ENCODE data around the gene PTGES2.

The PTGES2 gene

DNA sequence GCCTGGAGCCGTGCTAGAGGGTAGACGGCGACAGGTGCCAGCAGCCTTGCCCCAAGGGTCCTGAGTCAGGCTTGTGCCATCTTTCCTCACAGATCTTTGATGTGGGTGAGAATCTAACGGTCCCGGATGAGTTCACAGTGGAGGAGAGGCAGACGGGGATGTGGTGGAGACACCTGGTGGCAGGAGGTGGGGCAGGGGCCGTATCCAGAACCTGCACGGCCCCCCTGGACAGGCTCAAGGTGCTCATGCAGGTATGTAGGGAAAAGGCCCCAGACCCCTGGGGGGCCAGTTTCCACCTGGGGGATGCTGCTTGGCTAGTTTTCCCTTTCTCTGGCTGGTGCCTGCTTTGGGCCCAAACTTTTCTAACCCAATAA lies 24.0 kb downstream of the PTGES2 start:
- FAIRE-seq (no peak), DNase-seq (ENCODE audit: low spot score) (no peak)

DNA sequence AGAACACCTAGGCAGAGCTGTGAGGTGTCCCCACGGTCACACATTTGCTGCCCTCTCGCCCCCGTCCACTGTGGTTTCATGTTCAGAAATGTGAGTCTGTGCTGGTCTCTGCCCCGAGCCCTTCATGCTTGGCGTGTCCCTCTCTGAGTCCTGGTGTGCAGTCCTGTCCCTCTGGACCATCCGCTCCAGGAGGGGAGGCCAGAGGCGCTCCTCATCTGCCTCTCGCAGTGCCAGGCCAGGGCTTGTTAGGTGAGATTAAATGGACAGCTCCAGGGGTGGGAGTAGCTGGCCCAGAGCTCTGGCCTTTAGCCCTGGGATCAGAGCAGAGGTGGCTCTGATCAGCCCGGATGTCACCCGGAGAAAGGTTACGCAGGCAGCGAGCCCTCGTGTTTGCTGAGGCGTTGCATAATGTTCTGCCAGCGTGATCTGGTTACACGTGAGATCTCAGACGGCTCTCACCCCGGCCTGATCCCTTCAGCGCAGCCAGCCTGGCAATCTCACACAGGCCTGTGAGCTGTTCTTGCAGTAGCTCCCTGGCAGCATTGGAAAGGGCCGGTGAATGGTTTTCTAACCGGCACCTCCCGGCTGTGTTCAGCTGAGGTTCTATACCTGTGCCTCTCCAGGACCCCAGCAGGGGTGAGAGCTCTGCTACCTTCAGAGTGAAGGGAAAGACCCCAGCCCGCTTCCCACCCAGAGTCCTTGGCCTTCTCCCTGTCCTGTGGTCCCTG lies 24.5 kb downstream of the PTGES2 start:
- no peak for FAIRE-seq

DNA sequence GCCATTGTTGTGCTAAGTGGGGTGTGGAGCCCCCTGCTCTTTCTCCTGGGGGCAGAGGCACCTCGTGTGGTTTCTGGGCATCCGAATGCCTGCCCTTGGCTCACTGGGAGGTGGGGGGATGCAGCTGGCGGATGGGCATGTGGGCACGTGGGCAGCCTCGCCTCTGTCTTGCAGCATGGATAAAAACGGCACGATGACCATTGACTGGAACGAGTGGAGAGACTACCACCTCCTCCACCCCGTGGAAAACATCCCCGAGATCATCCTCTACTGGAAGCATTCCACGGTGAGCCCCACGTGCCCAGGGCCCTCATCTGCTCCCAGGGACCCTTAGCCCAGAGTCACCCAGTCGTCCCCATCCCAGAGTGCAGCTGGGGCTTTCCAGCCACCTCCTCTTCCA lies 25.3 kb downstream of the PTGES2 start:
- FAIRE-seq, result no peak
- no peak for DNase-seq (ENCODE audit: low spot score)

More for the DNA sequence above, 24.5 kb downstream of the PTGES2 start:
- no peak for DNase-seq (ENCODE audit: low spot score)

DNA sequence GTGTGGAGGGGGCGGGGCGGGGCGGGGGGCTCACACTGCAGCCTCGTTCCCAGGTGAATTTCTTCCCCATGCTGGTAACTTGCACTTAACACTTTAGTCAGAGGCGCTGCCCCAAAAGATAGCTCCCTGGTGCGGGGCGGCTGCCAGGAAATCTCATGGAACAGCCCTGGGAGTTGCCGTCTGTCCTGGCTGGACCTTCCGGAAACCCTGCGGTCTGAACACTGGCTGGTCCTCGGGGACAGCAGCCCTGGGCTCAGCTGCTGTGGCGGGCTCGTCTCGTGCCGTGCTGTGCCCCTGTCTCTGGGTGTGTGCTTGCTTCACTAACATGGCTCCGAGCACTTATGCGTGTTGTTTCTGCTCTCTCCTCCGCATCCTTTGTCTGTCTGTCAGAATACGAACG lies 25.8 kb downstream of the PTGES2 start:
- FAIRE-seq, result no peak
- DNase-seq (ENCODE audit: low spot score), result no peak

DNA sequence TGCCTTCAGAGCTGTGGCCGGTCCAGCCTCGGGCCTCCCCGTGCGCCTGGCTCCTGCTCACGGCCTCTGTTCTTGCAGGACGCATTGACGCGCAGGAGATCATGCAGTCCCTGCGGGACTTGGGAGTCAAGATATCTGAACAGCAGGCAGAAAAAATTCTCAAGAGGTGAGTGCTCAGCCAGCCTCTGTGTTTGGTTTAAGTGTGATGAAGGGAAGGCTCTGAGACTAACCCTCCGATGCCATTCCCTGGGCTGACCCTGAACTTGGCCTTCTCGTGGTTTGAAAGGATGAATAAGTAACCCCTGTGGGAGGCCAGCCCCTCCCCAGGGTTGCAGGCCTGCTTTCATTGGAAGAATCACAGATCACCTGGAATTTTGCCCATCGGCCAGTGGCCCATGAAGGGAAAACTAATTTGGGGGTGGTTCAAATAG lies 26.3 kb downstream of the PTGES2 start:
- FAIRE-seq, result no peak
- DNase-seq (ENCODE audit: low spot score), result peak; percentile 31

DNA sequence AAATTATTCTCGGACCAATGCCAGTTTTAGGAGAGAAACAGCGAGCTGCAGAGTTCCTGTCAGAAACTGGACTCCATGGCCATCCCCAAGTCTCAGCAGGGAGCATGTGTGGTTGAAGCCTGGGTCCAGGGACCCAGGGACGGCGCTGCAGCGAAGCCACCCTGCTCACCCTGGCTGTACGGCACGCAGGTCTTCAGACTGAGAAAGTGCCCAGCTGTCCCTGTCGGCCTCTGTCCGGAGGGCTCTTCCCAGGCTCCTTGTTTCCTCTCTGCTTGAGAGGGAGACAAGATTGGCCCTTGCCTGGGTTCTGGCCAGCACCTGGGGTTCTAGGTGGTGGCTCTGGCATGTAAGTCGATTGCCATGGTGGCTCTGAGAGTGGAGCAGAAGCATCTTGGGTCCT lies 26.9 kb downstream of the PTGES2 start:
- no peak for DNase-seq (ENCODE audit: low spot score)
- FAIRE-seq, result no peak

DNA sequence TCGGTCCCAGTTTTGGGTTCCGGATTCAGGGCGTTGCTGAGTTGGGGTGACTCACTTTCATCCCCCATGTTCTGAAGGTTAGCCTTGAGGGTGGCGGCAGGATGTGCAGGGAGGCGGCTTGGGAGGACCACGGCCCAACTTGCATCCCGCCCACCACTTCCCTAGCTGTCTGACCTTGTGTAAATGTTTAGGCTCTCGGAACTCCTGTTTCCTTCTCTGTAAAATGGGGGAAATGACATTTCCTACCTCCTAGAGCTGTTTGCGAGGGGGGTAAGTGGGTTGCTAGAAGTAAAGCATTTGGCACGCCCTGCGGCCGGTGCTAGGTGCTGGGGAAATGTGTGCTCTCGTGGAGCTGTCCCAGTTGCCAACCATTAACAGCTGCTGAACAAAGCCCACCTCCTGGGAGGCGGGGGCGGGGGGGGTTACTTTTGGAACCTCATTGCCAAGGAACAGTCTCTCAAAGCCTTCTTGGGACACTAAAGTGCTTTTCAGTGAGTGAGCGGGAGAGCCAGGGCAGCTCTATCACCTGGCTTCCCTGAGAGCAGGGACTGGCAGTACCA lies 27.5 kb downstream of the PTGES2 start:
- FAIRE-seq (no peak), DNase-seq (ENCODE audit: low spot score) (no peak)

DNA sequence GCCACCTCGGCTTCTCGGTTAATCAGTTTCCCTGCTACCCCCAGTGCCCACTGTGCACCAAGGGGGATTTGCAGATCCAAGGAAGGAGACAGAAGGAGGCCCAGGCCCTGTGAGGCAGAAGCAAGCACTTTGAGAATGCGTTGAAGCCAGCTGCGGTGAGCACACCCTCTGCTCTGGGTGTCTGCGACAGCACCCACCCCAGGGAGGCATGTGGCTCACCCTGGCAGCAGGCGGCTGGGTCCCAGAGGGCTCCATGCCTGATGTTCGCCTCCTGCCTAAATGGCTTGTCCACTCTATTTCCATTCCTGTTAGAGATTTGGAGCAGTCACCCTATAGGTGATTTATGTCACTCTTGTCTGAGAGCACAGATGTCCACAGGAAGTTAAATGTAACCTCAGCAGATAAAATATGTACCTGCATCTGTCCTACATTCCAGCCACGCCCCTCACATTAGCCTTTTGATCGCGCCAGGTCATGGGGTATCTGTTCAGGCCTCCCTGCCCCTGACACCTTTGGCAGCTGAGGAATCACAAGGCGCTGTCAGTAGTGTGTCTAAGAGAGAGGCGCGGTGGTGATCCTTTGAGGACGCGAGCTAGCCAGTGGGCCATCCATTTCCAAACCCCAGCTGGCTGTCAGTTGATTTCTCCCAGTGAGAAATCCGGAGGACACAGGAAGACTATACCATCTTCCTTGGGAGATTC lies 28.1 kb downstream of the PTGES2 start:
- DNase-seq (ENCODE audit: low spot score) (no peak), FAIRE-seq (no peak)

DNA sequence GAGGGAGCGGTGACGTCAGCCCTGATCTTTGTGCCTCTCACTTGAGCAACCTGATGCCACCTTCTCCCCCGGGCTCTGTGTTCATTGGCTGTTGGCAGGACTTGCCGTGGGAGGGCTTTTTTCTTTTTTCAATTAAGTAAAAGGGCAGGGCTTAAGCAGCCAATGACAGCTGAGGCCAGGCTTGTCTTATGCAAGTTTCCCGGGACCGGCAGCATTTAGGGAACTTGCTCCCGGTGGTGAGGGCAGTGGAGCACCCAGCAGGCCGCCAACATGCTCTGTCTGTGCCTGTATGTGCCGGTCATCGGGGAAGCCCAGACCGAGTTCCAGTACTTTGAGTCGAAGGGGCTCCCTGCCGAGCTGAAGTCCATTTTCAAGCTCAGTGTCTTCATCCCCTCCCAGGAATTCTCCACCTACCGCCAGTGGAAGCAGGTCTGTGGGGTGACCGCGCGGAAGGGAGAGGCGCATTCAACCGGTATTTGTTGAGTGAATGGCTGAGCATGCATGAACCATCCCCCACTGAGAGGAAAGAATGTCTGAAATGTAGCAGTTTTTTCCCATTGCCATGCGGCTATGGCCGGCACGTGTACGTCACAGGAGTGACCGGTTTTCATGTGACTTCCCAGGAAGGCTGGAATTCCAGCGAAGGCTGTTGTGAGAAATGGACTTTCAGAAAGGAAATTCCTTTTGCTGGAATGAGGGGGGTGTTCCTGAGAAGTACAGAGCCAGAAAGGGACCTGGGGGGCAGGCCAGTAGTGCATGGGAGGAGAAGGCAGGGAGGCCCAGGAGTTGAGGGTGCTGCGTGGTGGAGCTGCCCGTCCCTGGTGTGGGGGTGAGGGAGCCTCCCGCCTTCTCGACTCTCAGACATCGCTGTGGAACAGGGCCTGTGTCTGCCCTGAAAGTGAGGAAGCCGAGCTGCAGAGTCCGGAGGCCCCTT lies 29.0 kb downstream of the PTGES2 start:
- DNase-seq (ENCODE audit: low spot score), result peak; percentile 92
- peak; percentile 85 for FAIRE-seq

DNA sequence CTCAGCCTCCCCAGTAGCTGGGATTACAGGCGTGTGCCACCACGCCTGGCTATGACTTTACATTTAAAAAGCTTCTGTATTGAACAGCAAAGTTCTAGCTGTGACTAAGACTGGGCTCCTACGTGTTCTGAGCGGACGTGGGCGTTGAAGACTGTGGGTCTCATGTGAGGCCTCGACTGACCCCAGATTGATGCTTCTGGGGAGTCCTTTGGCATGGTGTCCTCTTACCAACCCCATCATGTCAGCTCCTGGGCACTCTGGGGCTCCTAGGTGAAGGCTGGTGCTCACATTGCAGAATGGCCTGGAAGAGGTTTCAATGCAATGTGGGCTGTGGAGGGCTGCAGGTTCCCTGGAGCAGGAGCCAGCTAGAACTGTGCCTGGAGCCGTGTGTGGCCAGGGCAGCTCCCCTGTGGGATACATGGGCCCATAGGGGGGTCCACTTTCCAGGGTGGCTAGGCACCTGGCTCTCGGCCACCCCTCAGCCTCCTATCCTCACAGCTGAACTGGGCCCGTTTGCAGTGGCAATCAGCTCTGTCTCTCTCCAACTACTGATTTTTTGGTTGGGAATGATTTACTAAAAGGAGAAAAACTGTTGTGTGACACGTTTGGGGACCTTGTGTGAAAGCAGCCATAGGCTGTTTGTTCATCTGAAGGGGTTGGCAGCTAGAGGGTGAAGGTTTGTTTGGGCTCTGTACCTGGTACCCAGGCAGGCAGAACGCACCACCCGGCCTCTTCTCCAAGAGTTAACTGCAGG lies 29.8 kb downstream of the PTGES2 start:
- no peak for DNase-seq (ENCODE audit: low spot score)
- FAIRE-seq, result no peak

DNA sequence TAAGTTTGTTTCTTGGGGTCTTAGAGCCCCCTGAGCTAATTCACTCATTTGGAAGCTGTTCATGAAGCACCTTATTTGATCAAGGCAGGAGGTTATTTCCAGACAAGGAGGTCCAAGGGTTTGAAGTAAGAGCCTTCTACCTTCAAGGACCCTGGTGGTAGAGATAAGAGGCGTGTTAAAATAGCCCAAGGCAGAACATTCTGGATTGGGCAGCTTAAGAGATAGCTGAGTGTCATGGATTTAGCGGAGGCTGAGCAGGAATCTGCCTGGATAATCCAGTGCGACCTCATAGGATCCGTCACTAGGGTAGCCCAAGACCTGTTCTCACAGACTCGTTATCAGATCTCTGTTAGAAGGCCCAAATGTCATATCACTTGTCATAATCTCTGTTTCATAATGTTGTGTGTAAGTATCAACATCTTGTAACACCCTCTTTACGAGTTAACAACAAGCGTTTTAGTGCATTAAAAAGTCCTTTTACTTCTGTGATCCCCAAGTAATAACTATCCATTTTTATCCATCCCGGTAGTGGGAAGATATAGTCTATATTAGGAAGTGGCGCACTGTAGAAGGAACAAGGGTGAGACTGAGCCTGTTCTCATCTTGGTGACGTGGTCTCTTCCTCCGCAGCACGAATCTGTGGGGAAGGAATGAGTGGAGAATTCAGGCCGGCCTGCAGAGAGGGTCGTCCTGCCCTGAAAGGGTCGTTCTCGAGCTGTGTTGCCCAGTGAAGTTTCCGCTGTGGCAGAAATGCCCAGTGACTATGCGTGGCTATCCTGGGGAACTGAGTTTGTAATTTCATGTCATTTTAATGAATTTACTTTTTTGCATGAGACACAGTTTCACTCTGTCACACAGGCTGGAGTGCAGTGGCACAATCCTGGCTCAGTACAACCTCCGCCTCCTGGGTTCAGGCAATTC lies 30.7 kb downstream of the PTGES2 start:
- FAIRE-seq, result no peak
- DNase-seq (ENCODE audit: low spot score), result no peak

DNA sequence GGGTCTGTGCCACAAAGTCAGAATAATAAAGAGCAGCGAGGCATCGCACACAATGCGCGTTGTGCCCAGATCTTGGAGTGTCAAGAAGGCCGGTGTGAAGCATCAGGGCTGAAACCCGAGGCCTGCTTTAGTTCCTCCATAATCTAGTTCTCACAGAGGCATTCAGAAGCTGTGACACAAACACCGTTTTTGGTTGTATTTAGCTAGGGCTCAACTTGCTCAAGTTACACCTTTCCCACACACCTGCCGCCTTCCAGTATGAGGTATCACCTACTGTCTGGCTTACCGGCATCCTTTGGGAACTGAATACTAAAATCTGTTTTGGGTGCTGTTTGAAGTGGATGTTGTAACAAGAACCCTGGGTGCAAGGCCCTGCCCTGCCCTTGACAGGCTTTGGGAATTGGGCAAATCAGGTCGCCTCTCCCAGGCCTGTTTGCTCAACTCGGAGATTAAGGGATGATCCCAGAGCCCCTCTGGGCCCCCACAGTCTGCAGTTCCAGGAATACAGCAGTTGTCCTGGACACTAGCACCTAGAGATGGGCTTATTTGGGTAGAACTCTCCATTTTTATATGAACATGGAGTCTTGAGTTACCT lies 32.5 kb downstream of the PTGES2 start:
- DNase-seq (ENCODE audit: low spot score), result no peak
- FAIRE-seq, result no peak

DNA sequence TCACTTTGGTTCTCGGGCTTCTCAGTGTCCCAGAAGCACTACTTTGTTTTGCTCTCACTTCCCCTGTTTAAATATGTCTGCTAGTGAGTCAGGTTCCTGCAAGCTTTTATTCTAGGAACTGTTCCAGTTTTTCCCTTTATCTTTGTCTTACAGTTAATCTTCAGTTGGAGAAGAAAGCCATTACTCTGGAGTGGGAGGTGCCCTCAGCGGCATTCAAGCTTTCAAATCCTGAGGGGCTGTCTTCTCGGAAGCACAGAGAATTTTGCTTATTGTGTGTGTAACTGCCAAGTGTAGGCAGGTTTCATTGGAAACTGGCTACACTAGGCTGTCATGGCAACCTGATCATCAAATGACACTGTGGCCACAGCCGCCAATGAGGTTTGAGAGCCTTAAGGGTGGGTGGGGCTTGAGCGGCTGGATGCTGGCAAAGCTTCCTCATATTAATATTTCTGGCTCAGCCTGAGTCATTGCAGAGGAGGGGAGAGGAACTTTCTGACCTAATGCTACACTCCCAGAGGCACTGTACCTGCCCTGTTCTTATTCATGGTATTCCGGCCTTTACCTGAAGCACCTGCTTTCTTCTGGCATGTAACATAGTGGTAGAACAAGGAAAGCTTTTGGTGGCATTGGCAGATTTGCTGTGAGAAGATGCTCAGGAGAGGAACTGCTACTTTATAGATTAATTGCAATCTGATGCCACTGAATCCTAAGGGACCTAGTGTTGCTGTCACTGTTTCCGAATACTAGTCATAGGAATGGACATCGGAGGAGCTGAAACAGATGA lies 33.2 kb downstream of the PTGES2 start:
- peak; percentile 77 for FAIRE-seq
- peak; percentile 94 for DNase-seq (ENCODE audit: low spot score)

DNA sequence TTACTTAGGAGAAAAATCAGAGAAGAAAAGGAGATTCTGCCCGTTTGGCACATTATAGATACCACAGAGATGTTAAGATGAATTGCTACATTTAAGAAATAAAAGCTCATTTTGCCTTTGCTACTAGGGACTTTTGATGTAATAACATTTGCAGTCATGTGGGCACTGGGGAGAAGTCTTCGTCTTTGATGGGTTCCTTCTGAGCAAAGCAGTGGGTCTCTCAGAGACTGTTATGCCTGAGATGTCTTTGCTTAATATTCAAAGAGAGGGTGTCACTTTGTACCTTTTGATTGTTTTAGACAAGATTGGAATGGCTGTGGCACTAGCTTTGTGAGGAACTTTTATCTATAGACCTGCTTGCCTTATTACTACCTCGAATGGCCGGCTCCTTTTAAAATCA lies 34.5 kb downstream of the PTGES2 start:
- no peak for DNase-seq (ENCODE audit: low spot score)
- FAIRE-seq, result no peak

DNA sequence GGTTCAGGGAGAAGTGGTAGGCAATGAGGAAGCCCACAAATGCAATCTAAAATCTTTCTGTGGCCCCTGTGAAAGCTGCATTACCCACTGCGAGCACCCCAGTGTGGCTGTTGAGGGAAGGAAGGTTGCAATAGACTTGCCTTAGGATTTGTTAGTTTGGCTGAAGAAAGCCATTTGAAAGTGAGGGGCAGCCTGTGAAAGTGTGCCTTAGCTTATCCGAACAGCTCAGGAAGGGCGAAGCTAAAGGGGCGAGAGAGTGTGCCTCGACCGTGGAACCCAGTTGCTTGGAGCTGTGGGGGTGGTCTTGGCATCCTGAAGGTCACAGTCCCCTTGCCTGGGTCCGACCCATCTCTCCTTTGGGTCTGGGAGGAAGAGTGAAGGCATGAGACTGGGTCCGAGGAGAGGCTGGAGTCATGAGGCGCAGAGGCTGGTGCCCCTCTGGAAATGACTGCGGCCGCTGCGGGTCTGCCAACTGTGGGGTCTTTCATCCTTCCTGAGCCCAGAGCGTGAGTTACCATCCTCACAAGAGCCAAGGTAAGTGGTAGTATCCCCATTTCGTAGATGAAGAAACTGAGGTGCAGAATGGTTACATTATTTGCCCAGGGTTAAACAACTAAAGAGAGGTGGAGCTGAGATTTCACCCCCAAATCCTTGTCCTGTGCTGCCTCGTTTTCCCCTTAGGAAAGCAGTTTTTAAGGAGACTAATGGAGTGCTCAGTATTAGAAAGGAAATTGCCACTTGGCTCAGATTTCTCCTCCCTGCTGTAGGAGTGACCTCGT lies 35.1 kb downstream of the PTGES2 start:
- FAIRE-seq, result no peak
- no peak for DNase-seq (ENCODE audit: low spot score)

DNA sequence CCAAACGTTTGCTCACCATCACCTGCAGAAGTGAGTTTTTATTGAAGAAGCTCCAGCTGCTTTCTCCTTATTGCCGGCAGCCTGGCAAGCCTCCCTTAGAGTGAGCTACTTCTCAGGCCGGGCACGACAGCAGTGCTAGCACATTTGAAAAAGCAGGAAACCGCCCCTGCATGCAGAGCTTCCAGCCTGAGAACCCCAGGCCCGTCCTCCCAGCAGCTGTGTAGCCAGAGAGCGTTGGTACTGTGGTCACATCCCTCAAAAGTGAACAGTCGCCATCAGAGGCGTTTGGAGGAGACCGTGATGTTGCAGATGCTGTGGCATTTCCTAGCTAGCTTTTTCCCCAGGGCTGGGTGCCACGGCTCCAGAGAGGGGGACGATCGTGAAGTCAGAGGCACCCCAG lies 36.0 kb downstream of the PTGES2 start:
- no peak for DNase-seq (ENCODE audit: low spot score)
- FAIRE-seq, result no peak

DNA sequence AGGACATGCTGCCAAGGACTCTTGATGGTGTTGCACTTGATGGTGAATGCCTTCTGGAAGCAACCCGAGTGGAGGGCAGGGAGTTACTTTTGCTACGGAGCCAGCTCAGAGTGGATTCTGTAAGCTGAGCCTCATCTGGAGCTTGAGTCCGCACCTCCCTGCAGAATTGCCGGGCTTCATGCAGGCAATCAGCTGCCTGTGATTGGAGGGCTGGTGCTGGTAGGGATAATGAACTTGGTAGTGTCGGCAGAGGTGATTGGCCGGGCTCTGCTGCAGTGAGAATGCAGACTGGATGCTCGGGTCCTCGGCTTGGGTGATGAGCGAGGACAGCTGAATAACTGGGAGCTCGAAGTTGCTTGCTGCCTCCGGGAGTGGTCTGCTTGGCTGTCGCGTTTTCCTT lies 36.4 kb downstream of the PTGES2 start:
- FAIRE-seq (no peak), DNase-seq (ENCODE audit: low spot score) (no peak)

DNA sequence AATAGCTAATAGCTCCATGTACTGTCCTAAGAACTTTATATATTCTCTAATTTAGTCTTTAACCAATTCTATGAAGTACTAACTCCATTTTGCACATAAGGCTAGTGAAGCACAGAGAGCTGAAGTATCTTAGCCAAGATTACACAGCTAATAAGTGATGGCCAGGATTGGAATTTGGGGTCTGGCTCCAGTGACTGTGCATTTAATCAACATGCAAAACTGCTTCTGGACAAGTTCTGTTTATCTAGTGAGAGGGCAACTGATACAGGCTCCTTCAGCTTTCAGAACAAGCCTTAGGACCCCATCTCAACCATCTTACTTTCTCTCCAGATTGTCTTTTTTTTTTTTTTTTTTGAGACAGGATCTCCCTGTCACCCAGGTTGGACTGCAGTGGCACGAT lies 38.2 kb downstream of the PTGES2 start:
- DNase-seq (ENCODE audit: low spot score) (no peak), FAIRE-seq (no peak)

Data from RCC 7860 (cell line).